Keratinocyte (primary cell): ENCODE results near the gene KCNIP3. TPM values are rescaled to one million over a fixed set of nuclear protein-coding genes. Genes with fewer than 3 reads are reported as not detected.

Source experiments
- DNase-seq: peaks from one replicate; pipeline ENCODE4 v3.0.0-alpha.2; 2011; ENCODE audit warnings: low read depth, missing footprints, low spot score
- FAIRE-seq: peaks from 2 replicates; lab custom pipeline; 2011; peaks lifted over from hg19 to GRCh38; lab: Jason Lieb, UNC
- H2AFZ ChIP-seq: 2 replicates; pipeline ENCODE4 v1.6.0; 2012; ENCODE audit warnings: low read length, control low read depth, inconsistent platforms; ENCODE audit not compliant: control insufficient read depth
- H3K27ac ChIP-seq: 2 replicates; pipeline ENCODE4 v1.5.1; 2011; ENCODE audit warnings: low read length; ENCODE audit not compliant: control insufficient read depth, insufficient read depth
- H3K27me3 ChIP-seq: 3 replicates; pipeline ENCODE4 v1.6.0; 2011; ENCODE audit warnings: low read length; ENCODE audit not compliant: control insufficient read depth, insufficient read depth; ENCODE audit errors: extremely low read depth
- H3K36me3 ChIP-seq, 2 experiments: 2 replicates in 1 of 2; 3 replicates in 1 of 2; pipeline ENCODE4 v1.5.1; 2011; ENCODE audit warnings: low read length in 2 of 2, mild to moderate bottlenecking in 1 of 2; ENCODE audit not compliant: control insufficient read depth in 2 of 2, insufficient read depth in 2 of 2; ENCODE audit errors: extremely low read depth in 1 of 2
- H3K4me1 ChIP-seq: 3 replicates; pipeline ENCODE4 v1.5.1; 2011; ENCODE audit warnings: low read length; ENCODE audit not compliant: control insufficient read depth, insufficient read depth; ENCODE audit errors: extremely low read depth
- H3K4me2 ChIP-seq: 3 replicates; pipeline ENCODE4 v1.6.0; 2011; ENCODE audit warnings: low read depth, low read length; ENCODE audit not compliant: control insufficient read depth, insufficient read depth; ENCODE audit errors: extremely low read depth
- H3K4me3 ChIP-seq, 3 experiments: fragments of 200-600 bp in 1 of 3; sonication (generic) in 1 of 3; 2 replicates in 2 of 3; 3 replicates in 1 of 3; pipeline ENCODE4 v1.5.1; 2011 to 2016; ENCODE audit warnings: low read length in 3 of 3, mild to moderate bottlenecking in 3 of 3, control low read depth in 2 of 3, inconsistent platforms in 1 of 3, low read depth in 1 of 3, mixed read lengths in 1 of 3, mixed run types in 1 of 3, moderate library complexity in 1 of 3; ENCODE audit not compliant: control insufficient read depth in 2 of 3, insufficient read depth in 2 of 3; ENCODE audit errors: extremely low read depth in 1 of 3
- H3K79me2 ChIP-seq: 2 replicates; pipeline ENCODE4 v1.6.0; 2012; ENCODE audit warnings: low read length; ENCODE audit not compliant: control insufficient read depth, insufficient read depth
- H3K9ac ChIP-seq: 3 replicates; pipeline ENCODE4 v1.6.0; 2011; ENCODE audit warnings: low read length; ENCODE audit not compliant: control insufficient read depth, insufficient read depth; ENCODE audit errors: extremely low read depth
- H3K9me1 ChIP-seq: 3 replicates; pipeline ENCODE4 v1.6.0; 2011; ENCODE audit warnings: low read length; ENCODE audit not compliant: control insufficient read depth, insufficient read depth; ENCODE audit errors: extremely low read depth
- H3K9me3 ChIP-seq: 2 replicates; pipeline ENCODE4 v1.5.1; 2012; ENCODE audit warnings: low read depth, low read length; ENCODE audit not compliant: control insufficient read depth
- H4K20me1 ChIP-seq: 3 replicates; pipeline ENCODE4 v1.6.0; 2011; ENCODE audit warnings: low read length; ENCODE audit not compliant: control insufficient read depth, insufficient read depth; ENCODE audit errors: extremely low read depth
- CTCF ChIP-seq, 3 experiments: IDR thresholded peaks in 1 of 3; conservative IDR thresholded peaks in 1 of 3; optimal IDR thresholded peaks in 1 of 3; 2 replicates in 2 of 3; 3 replicates in 1 of 3; pipeline versions ENCODE3 to v1.5.1; 2011; ENCODE audit warnings: low read length in 3 of 3, mild to moderate bottlenecking in 3 of 3, moderate library complexity in 2 of 3, control low read depth in 1 of 3, inconsistent platforms in 1 of 3; ENCODE audit not compliant: insufficient read depth in 2 of 3; ENCODE audit errors: extremely low read depth in 1 of 3
- EZH2 ChIP-seq: IDR thresholded peaks from one replicate; pipeline ENCODE4 v1.6.1; 2012; ENCODE audit warnings: inconsistent platforms, mild to moderate bottlenecking, low read length, moderate library complexity
- dilution Hi-C: fragments of 300-500 bp; cut with MboI; formaldehyde crosslinking; loops from one replicate; pipeline ENCODE4 v1.7.0; 2020; ENCODE audit warnings: low sequenced_read_pairs; ENCODE audit not compliant: extremely low pct_ligation_motif_present
- polyA plus RNA-seq, 5 experiments: library from polyadenylated mRNA; depleted of rRNA in 3 of 5; stranded (reverse) in 3 of 5; stranded (forward) in 1 of 5; unstranded in 1 of 5; fragments of >200 nt; gene quantifications; 1 replicate in 1 of 5; 2 replicates in 3 of 5; 3 replicates in 1 of 5; pipeline versions ENCODE4 v1.2.1 to v1.2.3, GENCODE V29; 2011 to 2012; ENCODE audit warnings: missing spikeins in 2 of 5, low read depth in 1 of 5, low replicate concordance in 1 of 5

Gene KCNIP3
- polyA plus RNA-seq, 1 donor (not counting 4 experiments of a cell fraction or from before 2014, with no cell fraction given) = 0.66 TPM

GRCh38 chr2:95350368-95350767, 53.2 kb downstream of the KCNIP3 start:
- Histone ChIP-seq H3K36me3 (no peaks in the 10 kb centered on the region), H3K27me3 (peaks cover 29% of the 10 kb centered on the region), H3K4me3 (no peak overlapping the region), H4K20me1 (no peaks in the 10 kb centered on the region), H3K9me1 (no peaks in the 10 kb centered on the region), H3K9ac (no peak overlapping the region), H3K4me2 (no peak overlapping the region), H3K4me1 (peaks cover under 1% of the 10 kb centered on the region), H2AFZ (no peak overlapping the region), H3K9me3 (no peaks in the 10 kb centered on the region), H3K79me2 (no peaks in the 10 kb centered on the region), H3K27ac (no peak overlapping the region)
- dilution Hi-C loops = no loop called here
- no peak for TF ChIP-seq EZH2
- no peak for TF ChIP-seq CTCF (optimal IDR thresholded peaks at IDR 0.05 in 1 of 3, IDR thresholded peaks at IDR 0.05 in 1 of 3, conservative IDR thresholded peaks at IDR 0.05 in 1 of 3; ENCODE audit: extremely low read depth in 1 of 3, insufficient read depth in 2 of 3, low read length in 3 of 3)
- DNase-seq = no peak
- no peak for FAIRE-seq

GRCh38 chr2:95350774-95351597, 53.8 kb downstream of the KCNIP3 start:
- no peak for DNase-seq
- no peaks in the 10 kb centered on the region for H3K9me3 ChIP-seq
- FAIRE-seq = no peak
- dilution Hi-C loops = no loop called here
- no peaks in the 10 kb centered on the region for H3K79me2 ChIP-seq
- H3K36me3 ChIP-seq = no peaks in the 10 kb centered on the region
- no peaks in the 10 kb centered on the region for H3K9me1 ChIP-seq
- no peak for TF ChIP-seq EZH2
- no peak for TF ChIP-seq CTCF (optimal IDR thresholded peaks at IDR 0.05 in 1 of 3, IDR thresholded peaks at IDR 0.05 in 1 of 3, conservative IDR thresholded peaks at IDR 0.05 in 1 of 3; ENCODE audit: extremely low read depth in 1 of 3, insufficient read depth in 2 of 3, low read length in 3 of 3)
- H3K9ac ChIP-seq = no peak overlapping the region
- H3K4me3 ChIP-seq = no peak overlapping the region
- no peaks in the 10 kb centered on the region for H3K4me1 ChIP-seq
- no peak overlapping the region for H2AFZ ChIP-seq
- no peak overlapping the region for H3K4me2 ChIP-seq
- H3K27ac ChIP-seq = no peak overlapping the region
- H4K20me1 ChIP-seq = no peaks in the 10 kb centered on the region
- peaks cover 29% of the 10 kb centered on the region for H3K27me3 ChIP-seq
